Endothelial cell of umbilical vein (primary cell): ENCODE results near the gene OR2B6.

ENCODE experiments used
- CTCF ChIP-seq, 2 donors: IDR thresholded peaks; 1 replicate in 1 of 2; 2 replicates in 1 of 2; pipeline ENCODE4 v1.5.1; 2011; ENCODE audit warnings: low read length in 2 of 2, mild to moderate bottlenecking in 2 of 2, moderate library complexity in 2 of 2, control low read depth in 1 of 2, inconsistent platforms in 1 of 2, low read depth in 1 of 2; ENCODE audit not compliant: insufficient read depth in 1 of 2; ENCODE audit errors: extremely low read depth in 1 of 2
- EZH2 ChIP-seq: IDR thresholded peaks from 2 replicates; pipeline ENCODE4 v1.6.1; 2012; ENCODE audit warnings: borderline replicate concordance, low read depth, mild to moderate bottlenecking, moderate library complexity, low read length, inconsistent platforms; ENCODE audit not compliant: severe bottlenecking
- JUN ChIP-seq: IDR thresholded peaks from 2 replicates; pipeline ENCODE4 v1.6.1; 2011; ENCODE audit warnings: borderline replicate concordance, low read depth; ENCODE audit not compliant: insufficient read length, insufficient read depth
- POLR2A ChIP-seq: IDR thresholded peaks from 2 replicates; pipeline ENCODE4 v1.6.1; 2012; ENCODE audit warnings: low read depth, mild to moderate bottlenecking, control low read depth, low read length
- POLR2AphosphoS5 ChIP-seq: IDR thresholded peaks from 2 replicates; pipeline ENCODE4 v1.6.1; 2012; ENCODE audit warnings: low read depth, mild to moderate bottlenecking, control low read depth, low read length, moderate library complexity; ENCODE audit not compliant: insufficient read depth

- TF ChIP-seq POLR2A (no peak), EZH2 (no peak), JUN (no peak), CTCF (IDR thresholded peaks at IDR 0.05; ENCODE audit: extremely low read depth in 1 of 2, insufficient read depth in 1 of 2, low read depth in 1 of 2, low read length in 2 of 2) (no peak), POLR2AphosphoS5 (no peak)
Measured at GRCh38 chr6:27966044-27966443, 9.0 kb downstream of the OR2B6 start.
